ENCODE data around the gene CRTC3.

CRTC3 gene

GRCh38 chr15:90487186-90487585 is 42.5 kb upstream of the CRTC3 start:
- H3K36me3 ChIP-seq, result peaks cover 53% of the 10 kb centered on the region
- no peak for TF ChIP-seq CTCF (IDR thresholded peaks at IDR 0.05; ENCODE audit: low read depth, low read length)
- DNase-seq, result no peak
- H3K9me3 ChIP-seq (ENCODE audit: severe bottlenecking), result no peaks in the 10 kb centered on the region
- no peak overlapping the region for H3K27ac ChIP-seq
- H3K4me3 ChIP-seq (ENCODE audit: low read depth, low read length), result no peak overlapping the region
- no peaks in the 10 kb centered on the region for H3K27me3 ChIP-seq (ENCODE audit: insufficient read depth, low read depth, severe bottlenecking)

GRCh38 chr15:90489514-90489913 is 40.2 kb upstream of the CRTC3 start:
- Histone ChIP-seq H3K4me3 (ENCODE audit: low read depth, low read length) (no peak overlapping the region), H3K9me3 (ENCODE audit: severe bottlenecking) (no peaks in the 10 kb centered on the region), H3K27me3 (ENCODE audit: insufficient read depth, low read depth, severe bottlenecking) (no peaks in the 10 kb centered on the region), H3K36me3 (peaks cover 59% of the 10 kb centered on the region), H3K27ac (no peak overlapping the region)
- no peak for DNase-seq
- no peak for TF ChIP-seq CTCF (IDR thresholded peaks at IDR 0.05; ENCODE audit: low read depth, low read length)

- Histone ChIP-seq H3K36me3 (peaks cover 57% of the 10 kb centered on the region), H3K27me3 (ENCODE audit: insufficient read depth, low read depth, severe bottlenecking) (no peaks in the 10 kb centered on the region), H3K27ac (no peak overlapping the region), H3K4me3 (ENCODE audit: low read depth, low read length) (no peak overlapping the region), H3K9me3 (ENCODE audit: severe bottlenecking) (no peaks in the 10 kb centered on the region)
- DNase-seq, result no peak
- TF ChIP-seq CTCF (IDR thresholded peaks at IDR 0.05; ENCODE audit: low read depth, low read length), result no peak
Observed at GRCh38 chr15:90489944-90490343, 39.8 kb upstream of the CRTC3 start.

- Histone ChIP-seq H3K27me3 (ENCODE audit: insufficient read depth, low read depth, severe bottlenecking) (no peaks in the 10 kb centered on the region), H3K9me3 (ENCODE audit: severe bottlenecking) (no peaks in the 10 kb centered on the region), H3K27ac (no peak overlapping the region), H3K36me3 (peaks cover 52% of the 10 kb centered on the region), H3K4me3 (ENCODE audit: low read depth, low read length) (no peak overlapping the region)
- DNase-seq, result no peak
- no peak for TF ChIP-seq CTCF (IDR thresholded peaks at IDR 0.05; ENCODE audit: low read depth, low read length)
Observed at GRCh38 chr15:90493647-90494046, 36.1 kb upstream of the CRTC3 start.

- H3K4me3 ChIP-seq (ENCODE audit: low read depth, low read length), result no peak overlapping the region
- peaks cover 56% of the 10 kb centered on the region for H3K36me3 ChIP-seq
- no peak for DNase-seq
- H3K27ac ChIP-seq, result no peak overlapping the region
- TF ChIP-seq CTCF (IDR thresholded peaks at IDR 0.05; ENCODE audit: low read depth, low read length), result no peak
- H3K9me3 ChIP-seq (ENCODE audit: severe bottlenecking), result no peaks in the 10 kb centered on the region
- no peaks in the 10 kb centered on the region for H3K27me3 ChIP-seq (ENCODE audit: insufficient read depth, low read depth, severe bottlenecking)
Observed at GRCh38 chr15:90495067-90495466, 34.7 kb upstream of the CRTC3 start.

GRCh38 chr15:90496791-90497190 is 32.9 kb upstream of the CRTC3 start:
- no peak for TF ChIP-seq CTCF (IDR thresholded peaks at IDR 0.05; ENCODE audit: low read depth, low read length)
- Histone ChIP-seq H3K4me3 (ENCODE audit: low read depth, low read length) (no peak overlapping the region), H3K27me3 (ENCODE audit: insufficient read depth, low read depth, severe bottlenecking) (no peaks in the 10 kb centered on the region), H3K36me3 (peaks cover 47% of the 10 kb centered on the region), H3K9me3 (ENCODE audit: severe bottlenecking) (no peaks in the 10 kb centered on the region), H3K27ac (no peak overlapping the region)
- DNase-seq, result no peak

All from WERI-Rb-1 (cell line).